Measurements from ENCODE around the gene CTDSPL.
A peak's percentile ranks its signal among the peaks of the same experiment; 100 is the strongest.

The CTDSPL gene

DNA sequence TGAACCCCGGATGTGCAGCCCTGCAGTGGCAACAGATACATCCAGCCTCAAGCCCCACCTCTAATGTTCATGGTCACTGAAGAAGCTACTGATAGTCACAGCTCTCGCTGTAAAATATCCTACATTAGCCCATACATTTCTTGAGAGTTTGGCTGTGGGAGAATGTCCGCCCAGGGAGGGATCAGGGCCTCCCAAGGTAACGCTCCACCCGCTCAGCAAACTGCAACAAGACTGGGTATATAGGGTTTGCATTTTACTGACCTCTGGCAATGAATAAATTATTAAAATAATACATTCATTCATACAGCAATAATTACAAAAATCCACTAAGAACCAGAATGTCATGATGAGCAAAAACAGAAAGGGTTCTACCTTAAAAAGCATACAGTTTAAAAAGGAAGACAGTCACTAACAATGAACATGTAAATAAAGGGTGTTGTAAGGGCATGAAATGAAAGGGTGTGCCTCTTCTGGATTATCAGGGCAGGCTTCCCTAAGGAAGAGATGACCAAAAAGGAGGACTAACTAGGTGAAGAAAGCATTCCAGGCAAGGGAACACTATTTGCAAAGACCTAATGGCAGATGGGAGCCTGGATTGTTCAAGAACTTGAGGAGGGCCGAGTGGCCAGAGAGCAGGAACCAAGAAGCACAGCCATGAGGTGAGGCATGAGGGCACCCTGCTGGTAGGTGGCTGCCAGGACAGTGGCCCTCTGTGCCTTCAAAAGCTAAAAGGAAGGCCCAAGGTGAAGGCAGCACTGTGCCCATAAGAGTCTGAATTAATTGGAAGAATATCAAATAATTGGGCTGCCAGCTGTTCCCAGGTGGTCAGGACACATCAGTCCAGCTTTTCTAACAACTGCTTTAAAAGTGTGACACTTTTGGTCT is 28.1 kb upstream of the CTDSPL start:
- H3K36me3 ChIP-seq (ENCODE audit: insufficient read depth, insufficient read length, low read length), result no peaks in the 10 kb centered on the region
- no peaks in the 10 kb centered on the region for H3K9me3 ChIP-seq (ENCODE audit: insufficient read depth, low read length)
- no peak overlapping the region for H3K4me3 ChIP-seq (ENCODE audit: insufficient read length, low read depth)
- no peak for DNase-seq (ENCODE audit: low read depth, low spot score)
- no peak overlapping the region for H3K9ac ChIP-seq (ENCODE audit: insufficient read length, low read depth)
- TF ChIP-seq YY1 (IDR thresholded peaks at IDR 0.05; ENCODE audit: insufficient read depth, insufficient read length), result no peak
- no peak for TF ChIP-seq SUZ12 (IDR thresholded peaks at IDR 0.05; ENCODE audit: extremely low read depth, insufficient read depth, insufficient read length)
- TF ChIP-seq ZNF274 (IDR thresholded peaks at IDR 0.05; ENCODE audit: low read depth, low read length), result no peak
- H3K4me1 ChIP-seq (ENCODE audit: insufficient read depth, insufficient read length), result no peaks in the 10 kb centered on the region
- H3K27me3 ChIP-seq (ENCODE audit: insufficient read depth, insufficient read length), result no peaks in the 10 kb centered on the region

DNA sequence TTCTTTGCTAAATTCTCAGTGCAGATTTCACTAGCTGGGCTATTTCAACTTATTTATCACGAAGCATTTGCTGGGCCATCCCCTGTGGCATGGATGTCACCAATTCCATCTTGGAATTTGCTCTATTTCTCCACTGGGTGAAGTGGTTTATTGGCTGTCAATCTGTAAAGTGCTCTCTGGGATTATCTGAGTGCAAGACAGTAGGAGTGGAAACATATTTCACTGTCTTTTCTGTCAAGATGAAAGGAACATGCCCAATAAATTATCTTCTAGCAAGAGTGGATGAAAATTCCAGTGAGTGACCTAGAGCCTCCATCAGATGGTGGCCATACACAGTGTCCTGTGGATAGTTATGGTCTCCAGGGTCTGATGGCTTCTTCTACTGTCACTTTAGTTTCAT is 25.1 kb upstream of the CTDSPL start:
- DNase-seq (ENCODE audit: low read depth, low spot score), result no peak
- no peak for TF ChIP-seq ZNF274 (IDR thresholded peaks at IDR 0.05; ENCODE audit: low read depth, low read length)
- no peak for TF ChIP-seq SUZ12 (IDR thresholded peaks at IDR 0.05; ENCODE audit: extremely low read depth, insufficient read depth, insufficient read length)
- no peak for TF ChIP-seq YY1 (IDR thresholded peaks at IDR 0.05; ENCODE audit: insufficient read depth, insufficient read length)
- H3K36me3 ChIP-seq (ENCODE audit: insufficient read depth, insufficient read length, low read length), result no peaks in the 10 kb centered on the region
- no peak overlapping the region for H3K9ac ChIP-seq (ENCODE audit: insufficient read length, low read depth)
- no peaks in the 10 kb centered on the region for H3K27me3 ChIP-seq (ENCODE audit: insufficient read depth, insufficient read length)
- H3K4me3 ChIP-seq (ENCODE audit: insufficient read length, low read depth), result no peak overlapping the region
- no peaks in the 10 kb centered on the region for H3K9me3 ChIP-seq (ENCODE audit: insufficient read depth, low read length)
- H3K4me1 ChIP-seq (ENCODE audit: insufficient read depth, insufficient read length), result no peaks in the 10 kb centered on the region

DNA sequence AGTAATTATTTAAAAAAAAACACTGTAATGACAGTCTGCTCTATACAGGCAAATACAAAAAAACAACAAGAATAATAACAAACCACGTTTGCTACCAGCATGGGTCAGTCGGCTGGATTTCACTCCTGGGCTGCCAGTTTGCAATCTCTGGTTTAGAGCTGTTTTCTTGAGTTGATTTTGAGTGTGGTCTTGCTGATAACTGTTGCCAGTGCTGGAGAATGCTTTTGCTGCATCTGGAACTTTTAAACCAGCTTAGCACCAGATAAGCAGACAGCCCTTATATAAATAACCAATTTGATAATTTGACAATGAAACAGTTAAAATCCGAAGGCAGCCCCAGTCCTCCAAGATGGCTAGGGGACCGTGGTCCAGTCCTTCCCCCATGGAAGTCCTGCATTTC is 14.0 kb upstream of the CTDSPL start:
- TF ChIP-seq ZNF274 (IDR thresholded peaks at IDR 0.05; ENCODE audit: low read depth, low read length) (no peak), YY1 (IDR thresholded peaks at IDR 0.05; ENCODE audit: insufficient read depth, insufficient read length) (no peak), SUZ12 (IDR thresholded peaks at IDR 0.05; ENCODE audit: extremely low read depth, insufficient read depth, insufficient read length) (no peak)
- Histone ChIP-seq H3K4me1 (ENCODE audit: insufficient read depth, insufficient read length) (peaks cover 2% of the 10 kb centered on the region), H3K27me3 (ENCODE audit: insufficient read depth, insufficient read length) (no peaks in the 10 kb centered on the region), H3K9me3 (ENCODE audit: insufficient read depth, low read length) (no peaks in the 10 kb centered on the region), H3K36me3 (ENCODE audit: insufficient read depth, insufficient read length, low read length) (peaks cover 7% of the 10 kb centered on the region), H3K9ac (ENCODE audit: insufficient read length, low read depth) (no peak overlapping the region), H3K4me3 (ENCODE audit: insufficient read length, low read depth) (no peak overlapping the region)
- DNase-seq (ENCODE audit: low read depth, low spot score), result no peak

DNA sequence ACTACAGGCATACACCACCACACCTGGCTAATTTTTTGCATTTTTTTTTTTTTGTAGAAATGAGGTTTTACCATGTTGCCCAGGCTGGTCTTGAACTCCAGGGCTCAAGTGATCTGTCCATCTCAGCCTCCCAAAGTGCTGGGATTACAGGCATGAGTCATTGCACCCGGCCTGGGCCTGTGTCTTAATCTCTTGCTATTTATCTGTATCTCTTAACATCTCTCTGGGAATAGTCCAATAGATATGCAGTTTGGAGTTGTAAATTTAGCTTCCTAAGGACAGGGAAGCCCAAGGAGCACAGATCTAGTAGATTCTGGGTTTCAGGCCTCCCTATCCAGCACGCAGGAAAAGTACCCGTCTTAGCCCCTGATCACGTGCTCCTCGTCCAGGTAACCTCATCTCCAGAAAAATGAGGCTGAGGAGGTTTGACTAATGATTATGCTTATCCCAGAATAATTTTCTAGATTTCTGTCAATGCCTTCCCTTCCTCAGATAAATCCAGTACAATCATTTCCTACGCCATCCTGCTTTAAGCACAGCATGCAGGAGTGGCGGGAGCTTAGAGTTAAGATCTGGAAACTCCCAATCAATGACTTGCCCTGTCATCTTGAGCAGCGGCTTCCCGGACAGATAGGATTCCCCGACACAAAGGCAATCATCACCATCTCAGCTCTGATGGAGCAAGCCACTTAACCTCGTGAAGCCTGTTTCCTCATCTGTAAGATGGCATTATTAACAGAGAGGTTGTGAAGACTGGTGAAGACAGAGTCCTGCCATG is 12.3 kb upstream of the CTDSPL start:
- no peak overlapping the region for H3K9ac ChIP-seq (ENCODE audit: insufficient read length, low read depth)
- no peaks in the 10 kb centered on the region for H3K9me3 ChIP-seq (ENCODE audit: insufficient read depth, low read length)
- no peaks in the 10 kb centered on the region for H3K27me3 ChIP-seq (ENCODE audit: insufficient read depth, insufficient read length)
- TF ChIP-seq SUZ12 (IDR thresholded peaks at IDR 0.05; ENCODE audit: extremely low read depth, insufficient read depth, insufficient read length) (no peak), ZNF274 (IDR thresholded peaks at IDR 0.05; ENCODE audit: low read depth, low read length) (no peak), YY1 (IDR thresholded peaks at IDR 0.05; ENCODE audit: insufficient read depth, insufficient read length) (no peak)
- DNase-seq (ENCODE audit: low read depth, low spot score), result no peak
- H3K36me3 ChIP-seq (ENCODE audit: insufficient read depth, insufficient read length, low read length), result peaks cover 7% of the 10 kb centered on the region
- H3K4me1 ChIP-seq (ENCODE audit: insufficient read depth, insufficient read length), result peaks cover 9% of the 10 kb centered on the region
- H3K4me3 ChIP-seq (ENCODE audit: insufficient read length, low read depth), result no peak overlapping the region

DNA sequence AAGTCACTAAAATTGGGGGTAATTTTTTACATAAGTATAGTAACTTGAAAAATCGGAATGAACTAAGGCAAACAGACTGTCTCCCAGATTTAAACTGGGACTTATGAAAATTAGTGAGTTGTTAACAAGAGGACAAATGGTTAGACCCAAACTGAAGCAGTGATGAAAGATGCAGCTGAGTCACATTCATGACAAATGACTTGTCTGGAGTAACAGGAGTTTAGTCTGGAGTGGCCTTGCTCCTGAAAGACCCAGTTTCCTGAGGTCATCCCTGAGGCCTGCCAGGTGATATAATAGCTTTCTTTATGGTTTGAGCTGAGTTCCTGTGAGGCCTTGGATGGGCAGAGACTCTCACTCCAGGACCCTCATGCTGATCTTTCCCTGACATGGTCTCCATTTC is 9.6 kb upstream of the CTDSPL start:
- Histone ChIP-seq H3K27me3 (ENCODE audit: insufficient read depth, insufficient read length) (no peaks in the 10 kb centered on the region), H3K9ac (ENCODE audit: insufficient read length, low read depth) (no peak overlapping the region), H3K4me3 (ENCODE audit: insufficient read length, low read depth) (no peak overlapping the region), H3K4me1 (ENCODE audit: insufficient read depth, insufficient read length) (peaks cover 14% of the 10 kb centered on the region), H3K36me3 (ENCODE audit: insufficient read depth, insufficient read length, low read length) (peaks cover 7% of the 10 kb centered on the region), H3K9me3 (ENCODE audit: insufficient read depth, low read length) (no peaks in the 10 kb centered on the region)
- no peak for TF ChIP-seq SUZ12 (IDR thresholded peaks at IDR 0.05; ENCODE audit: extremely low read depth, insufficient read depth, insufficient read length)
- DNase-seq (ENCODE audit: low read depth, low spot score), result no peak

DNA sequence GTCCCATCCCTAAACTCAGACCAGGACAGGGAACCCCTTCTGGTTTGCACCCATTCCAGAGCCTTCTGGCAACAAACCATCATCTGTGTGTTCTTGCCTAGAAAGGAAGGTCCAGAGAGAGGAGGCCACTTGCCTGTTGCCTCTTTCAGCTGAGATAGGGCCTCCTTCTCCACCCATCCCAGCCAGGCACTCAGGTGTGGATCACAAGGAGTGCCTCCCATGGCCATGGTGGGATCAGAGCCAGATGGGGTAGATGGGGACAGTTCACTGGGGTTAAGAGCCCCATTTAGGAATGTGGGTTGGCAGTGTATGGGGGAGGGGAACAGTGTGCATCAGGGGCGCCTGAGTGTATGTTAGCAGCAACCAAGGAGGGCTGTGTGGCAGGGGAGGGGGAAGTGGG is 8.9 kb upstream of the CTDSPL start:
- H3K4me3 ChIP-seq (ENCODE audit: insufficient read length, low read depth), result no peak overlapping the region
- no peak for DNase-seq (ENCODE audit: low read depth, low spot score)
- TF ChIP-seq SUZ12 (IDR thresholded peaks at IDR 0.05; ENCODE audit: extremely low read depth, insufficient read depth, insufficient read length) (no peak), YY1 (IDR thresholded peaks at IDR 0.05; ENCODE audit: insufficient read depth, insufficient read length) (no peak), ZNF274 (IDR thresholded peaks at IDR 0.05; ENCODE audit: low read depth, low read length) (no peak)
- no peak overlapping the region for H3K9ac ChIP-seq (ENCODE audit: insufficient read length, low read depth)
- H3K27me3 ChIP-seq (ENCODE audit: insufficient read depth, insufficient read length), result no peaks in the 10 kb centered on the region
- peaks cover 14% of the 10 kb centered on the region for H3K4me1 ChIP-seq (ENCODE audit: insufficient read depth, insufficient read length)
- H3K36me3 ChIP-seq (ENCODE audit: insufficient read depth, insufficient read length, low read length), result peaks cover 7% of the 10 kb centered on the region
- no peaks in the 10 kb centered on the region for H3K9me3 ChIP-seq (ENCODE audit: insufficient read depth, low read length)

DNA sequence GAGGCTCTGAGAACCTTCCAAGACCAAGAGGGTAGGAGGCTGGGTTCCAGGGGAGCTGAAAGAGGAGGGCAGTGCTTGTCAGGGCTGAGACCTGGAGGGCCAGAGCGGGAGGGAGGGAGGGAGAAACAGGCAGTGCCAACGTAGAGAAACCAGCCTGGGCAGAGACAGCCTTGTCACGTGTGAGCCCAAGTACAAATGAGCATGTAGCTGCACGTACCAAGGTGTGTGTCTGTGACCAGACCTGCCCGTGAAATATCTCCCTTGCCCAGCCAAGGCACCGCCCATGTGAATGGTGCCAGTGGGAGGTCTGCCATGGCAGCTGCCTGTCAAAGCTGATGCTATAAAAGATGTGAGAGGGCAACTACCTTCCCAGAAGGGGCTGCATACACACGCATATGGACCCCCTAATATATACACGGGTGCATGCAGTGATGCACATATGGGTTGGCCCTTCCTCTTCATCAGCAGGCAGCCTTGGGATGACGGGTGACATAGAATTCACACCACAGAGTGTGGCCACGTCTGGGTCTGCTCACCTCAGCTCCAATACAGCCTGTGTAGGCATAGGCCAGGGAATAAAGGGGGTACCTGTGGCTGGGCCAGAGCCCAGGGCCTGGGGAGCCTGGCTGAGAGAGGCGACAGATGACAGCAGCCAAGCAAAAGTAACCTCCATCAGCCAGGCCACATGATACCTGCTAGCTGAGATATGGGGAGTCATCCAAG is 7.8 kb upstream of the CTDSPL start:
- Histone ChIP-seq H3K36me3 (ENCODE audit: insufficient read depth, insufficient read length, low read length) (peaks cover 7% of the 10 kb centered on the region), H3K9me3 (ENCODE audit: insufficient read depth, low read length) (no peaks in the 10 kb centered on the region), H3K9ac (ENCODE audit: insufficient read length, low read depth) (peak overlapping the region; percentile 7), H3K4me3 (ENCODE audit: insufficient read length, low read depth) (no peak overlapping the region), H3K4me1 (ENCODE audit: insufficient read depth, insufficient read length) (peaks cover 14% of the 10 kb centered on the region), H3K27me3 (ENCODE audit: insufficient read depth, insufficient read length) (no peaks in the 10 kb centered on the region)
- TF ChIP-seq ZNF274 (IDR thresholded peaks at IDR 0.05; ENCODE audit: low read depth, low read length), result no peak
- TF ChIP-seq SUZ12 (IDR thresholded peaks at IDR 0.05; ENCODE audit: extremely low read depth, insufficient read depth, insufficient read length), result no peak
- TF ChIP-seq YY1 (IDR thresholded peaks at IDR 0.05; ENCODE audit: insufficient read depth, insufficient read length), result no peak
- DNase-seq (ENCODE audit: low read depth, low spot score), result no peak
